Endodermal cell (in vitro differentiated cells): ENCODE measurements around the gene MYBPC2. TPM values are rescaled to one million over a fixed set of nuclear protein-coding genes. Genes with fewer than 3 reads are reported as not detected.

Source experiments
- DNase-seq: peaks from one replicate; pipeline ENCODE4 v3.0.0-alpha.2; 2017
- H3K27ac ChIP-seq: 2 replicates; pipeline ENCODE4 v1.5.1; 2013; ENCODE audit warnings: mild to moderate bottlenecking, low read depth, low read length, moderate library complexity
- H3K27me3 ChIP-seq: 2 replicates; pipeline ENCODE4 v1.6.1; 2013; ENCODE audit warnings: mild to moderate bottlenecking, low read length, moderate library complexity; ENCODE audit not compliant: insufficient read depth, control insufficient read depth, poor library complexity, severe bottlenecking
- H3K36me3 ChIP-seq: 2 replicates; pipeline ENCODE4 v1.7.0; 2013; ENCODE audit warnings: mild to moderate bottlenecking, low read length, moderate library complexity; ENCODE audit not compliant: control insufficient read depth, insufficient read depth
- H3K4me1 ChIP-seq: one replicate; pipeline ENCODE4 v1.7.0; 2013; ENCODE audit warnings: low read length; ENCODE audit not compliant: control insufficient read depth, insufficient read depth
- H3K4me3 ChIP-seq: 2 replicates; pipeline ENCODE4 v1.5.1; 2013; ENCODE audit warnings: mild to moderate bottlenecking, low read length, moderate library complexity
- H3K9ac ChIP-seq: 2 replicates; pipeline ENCODE4 v1.6.1; 2013; ENCODE audit warnings: mild to moderate bottlenecking, low read length, moderate library complexity; ENCODE audit not compliant: poor library complexity, severe bottlenecking; ENCODE audit errors: extremely low read depth
- H3K9me3 ChIP-seq: 2 replicates; pipeline ENCODE4 v1.6.1; 2013; ENCODE audit warnings: mild to moderate bottlenecking, low read length, moderate library complexity; ENCODE audit not compliant: control insufficient read depth
- H3K27ac Mint-ChIP-seq: 2 replicates; pipeline ENCODE4 v1.8.0; 2020; ENCODE audit warnings: mixed read lengths
- H3K27me3 Mint-ChIP-seq: 2 replicates; pipeline ENCODE4 v1.8.0; 2021; ENCODE audit warnings: mild to moderate bottlenecking, mixed read lengths; ENCODE audit not compliant: insufficient read depth
- H3K36me3 Mint-ChIP-seq: 2 replicates; pipeline ENCODE4 v1.8.0; 2020; ENCODE audit warnings: low read depth, mixed read lengths
- H3K4me1 Mint-ChIP-seq: 2 replicates; pipeline ENCODE4 v1.8.0; 2020; ENCODE audit warnings: mixed read lengths
- H3K4me3 Mint-ChIP-seq: 2 replicates; pipeline ENCODE4 v1.8.0; 2020; ENCODE audit warnings: mild to moderate bottlenecking, moderate library complexity, mixed read lengths
- H3K9me3 Mint-ChIP-seq: 2 replicates; pipeline ENCODE4 v1.8.0; 2020; ENCODE audit warnings: mild to moderate bottlenecking, mixed read lengths
- WGBS, 2 experiments: methylation state at CpG; one replicate each; pipeline versions ENCODE4 v1.1.5 to v1.1.7; 2013; ENCODE audit warnings: missing lambda C conversion rate in 2 of 2, mixed read lengths in 1 of 2; ENCODE audit not compliant: insufficient coverage in 1 of 2, insufficient read length in 1 of 2; 5-methylcytosine and 5-hydroxymethylcytosine counted together
- total RNA-seq, 2 donors: library from RNA; stranded (reverse); fragmentation: NEBNext Ultra II Directional in 1 of 2; extraction: Animal tissue kit (Norgen Biotek cat#: 25700) in 1 of 2; gene quantifications; 2 replicates in 1 of 2; 3 replicates in 1 of 2; pipeline ENCODE4 v1.2.1, GENCODE V29; 2021
- TF ChIP-seq, protein P1 (sequence below): fragments of 200-600 bp; sonication (generic); conservative IDR thresholded peaks from 2 replicates; pipeline ENCODE4 v1.5.0; 2021; ENCODE audit warnings: antibody characterized with exemption, mild to moderate bottlenecking

Gene MYBPC2
- total RNA-seq, 2 donors from 2014 or later, result 1.9 to 2.3 TPM

DNA sequence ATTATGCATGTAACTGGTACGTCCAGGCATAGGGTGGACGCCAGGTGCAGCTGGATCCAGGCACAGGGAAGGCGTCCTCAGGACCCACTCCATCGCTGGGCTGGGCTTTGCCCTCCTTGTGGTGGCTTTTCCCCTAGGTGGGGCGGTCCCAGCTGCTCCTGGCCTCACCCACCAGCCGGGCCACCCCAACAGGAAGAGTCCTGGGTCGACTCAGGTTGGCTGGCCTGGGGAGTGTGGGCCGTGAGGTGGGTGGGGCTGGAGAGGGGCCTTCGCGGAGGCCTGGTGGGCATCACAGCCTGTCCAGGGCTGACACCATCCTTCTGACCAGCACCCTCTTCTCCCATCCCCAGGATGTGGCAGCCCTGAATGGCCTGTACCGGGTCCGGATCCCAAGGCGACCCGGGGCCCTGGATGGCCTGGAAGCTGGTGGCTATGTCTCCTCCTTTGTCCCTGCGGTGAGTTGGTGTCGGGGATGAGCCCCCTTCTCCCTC is 47.1 kb downstream of the MYBPC2 start:
- no peak overlapping the region for H3K9ac ChIP-seq
- H3K4me1 ChIP-seq, result no peaks in the 10 kb centered on the region
- H3K9me3 ChIP-seq, result peaks cover 16% of the 10 kb centered on the region
- TF ChIP-seq, protein P1, sequence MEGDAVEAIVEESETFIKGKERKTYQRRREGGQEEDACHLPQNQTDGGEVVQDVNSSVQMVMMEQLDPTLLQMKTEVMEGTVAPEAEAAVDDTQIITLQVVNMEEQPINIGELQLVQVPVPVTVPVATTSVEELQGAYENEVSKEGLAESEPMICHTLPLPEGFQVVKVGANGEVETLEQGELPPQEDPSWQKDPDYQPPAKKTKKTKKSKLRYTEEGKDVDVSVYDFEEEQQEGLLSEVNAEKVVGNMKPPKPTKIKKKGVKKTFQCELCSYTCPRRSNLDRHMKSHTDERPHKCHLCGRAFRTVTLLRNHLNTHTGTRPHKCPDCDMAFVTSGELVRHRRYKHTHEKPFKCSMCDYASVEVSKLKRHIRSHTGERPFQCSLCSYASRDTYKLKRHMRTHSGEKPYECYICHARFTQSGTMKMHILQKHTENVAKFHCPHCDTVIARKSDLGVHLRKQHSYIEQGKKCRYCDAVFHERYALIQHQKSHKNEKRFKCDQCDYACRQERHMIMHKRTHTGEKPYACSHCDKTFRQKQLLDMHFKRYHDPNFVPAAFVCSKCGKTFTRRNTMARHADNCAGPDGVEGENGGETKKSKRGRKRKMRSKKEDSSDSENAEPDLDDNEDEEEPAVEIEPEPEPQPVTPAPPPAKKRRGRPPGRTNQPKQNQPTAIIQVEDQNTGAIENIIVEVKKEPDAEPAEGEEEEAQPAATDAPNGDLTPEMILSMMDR, result no peak
- Mint-ChIP-seq H3K27me3 (no peaks in the 10 kb centered on the region), H3K27ac (no peak overlapping the region), H3K36me3 (peaks cover 59% of the 10 kb centered on the region), H3K9me3 (peaks cover 28% of the 10 kb centered on the region), H3K4me1 (peaks cover 3% of the 10 kb centered on the region), H3K4me3 (no peak overlapping the region)
- WGBS, 2 experiments, result 93 to 95% methylated on average over 7 to 16 of the region's 16 CpGs
- no peaks in the 10 kb centered on the region for H3K27me3 ChIP-seq
- H3K36me3 ChIP-seq, result peaks cover 27% of the 10 kb centered on the region
- H3K27ac ChIP-seq, result no peak overlapping the region
- no peak overlapping the region for H3K4me3 ChIP-seq
- DNase-seq, result no peak

DNA sequence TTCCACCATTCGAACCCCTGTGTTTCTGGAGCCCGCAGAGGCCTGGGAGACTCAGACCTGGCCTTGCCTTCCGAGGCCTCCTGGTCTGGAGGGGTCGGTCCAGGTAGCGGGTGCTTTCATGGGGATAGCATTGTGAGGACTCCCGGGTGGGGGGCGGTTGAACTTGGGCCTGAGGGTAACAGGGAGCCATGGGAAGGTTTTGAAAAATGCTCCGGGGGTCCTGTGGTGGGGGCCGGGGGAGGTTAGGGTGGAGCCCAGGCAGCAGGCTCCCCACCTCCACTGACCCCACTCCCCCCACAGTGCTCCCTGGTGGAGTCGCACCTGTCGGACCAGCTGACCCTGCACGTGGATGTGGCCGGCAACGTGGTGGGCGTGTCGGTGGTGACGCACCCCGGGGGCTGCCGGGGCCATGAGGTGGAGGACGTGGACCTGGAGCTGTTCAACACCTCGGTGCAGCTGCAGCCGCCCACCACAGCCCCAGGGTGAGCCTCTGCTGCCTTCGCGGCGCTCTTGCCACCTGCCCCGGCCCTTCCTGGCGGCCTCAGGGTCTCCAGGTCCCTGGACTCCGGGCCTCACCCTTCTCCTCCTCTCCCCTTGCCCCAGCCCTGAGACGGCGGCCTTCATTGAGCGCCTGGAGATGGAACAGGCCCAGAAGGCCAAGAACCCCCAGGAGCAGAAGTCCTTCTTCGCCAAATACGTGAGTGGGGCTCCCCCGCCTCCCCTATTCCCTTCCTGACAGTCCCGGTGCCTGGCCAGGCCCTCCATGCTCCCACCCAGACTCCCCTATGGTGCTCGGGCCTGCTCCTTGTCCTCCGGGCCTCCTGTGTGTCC is 47.8 kb downstream of the MYBPC2 start:
- Histone ChIP-seq H3K27ac (no peak overlapping the region), H3K9ac (no peak overlapping the region), H3K4me1 (no peaks in the 10 kb centered on the region), H3K9me3 (peaks cover 19% of the 10 kb centered on the region), H3K4me3 (no peak overlapping the region), H3K36me3 (peaks cover 27% of the 10 kb centered on the region), H3K27me3 (no peaks in the 10 kb centered on the region)
- TF ChIP-seq, protein P1, result no peak
- H3K36me3 Mint-ChIP-seq, result peaks cover 66% of the 10 kb centered on the region
- WGBS, 2 experiments, result 90 to 100% methylated on average over 2 to 35 of the region's 37 CpGs
- no peak overlapping the region for H3K4me3 Mint-ChIP-seq
- peaks cover 3% of the 10 kb centered on the region for H3K27me3 Mint-ChIP-seq
- peaks cover 3% of the 10 kb centered on the region for H3K4me1 Mint-ChIP-seq
- peaks cover 32% of the 10 kb centered on the region for H3K9me3 Mint-ChIP-seq
- peak; percentile 30 for DNase-seq
- H3K27ac Mint-ChIP-seq, result no peak overlapping the region

DNA sequence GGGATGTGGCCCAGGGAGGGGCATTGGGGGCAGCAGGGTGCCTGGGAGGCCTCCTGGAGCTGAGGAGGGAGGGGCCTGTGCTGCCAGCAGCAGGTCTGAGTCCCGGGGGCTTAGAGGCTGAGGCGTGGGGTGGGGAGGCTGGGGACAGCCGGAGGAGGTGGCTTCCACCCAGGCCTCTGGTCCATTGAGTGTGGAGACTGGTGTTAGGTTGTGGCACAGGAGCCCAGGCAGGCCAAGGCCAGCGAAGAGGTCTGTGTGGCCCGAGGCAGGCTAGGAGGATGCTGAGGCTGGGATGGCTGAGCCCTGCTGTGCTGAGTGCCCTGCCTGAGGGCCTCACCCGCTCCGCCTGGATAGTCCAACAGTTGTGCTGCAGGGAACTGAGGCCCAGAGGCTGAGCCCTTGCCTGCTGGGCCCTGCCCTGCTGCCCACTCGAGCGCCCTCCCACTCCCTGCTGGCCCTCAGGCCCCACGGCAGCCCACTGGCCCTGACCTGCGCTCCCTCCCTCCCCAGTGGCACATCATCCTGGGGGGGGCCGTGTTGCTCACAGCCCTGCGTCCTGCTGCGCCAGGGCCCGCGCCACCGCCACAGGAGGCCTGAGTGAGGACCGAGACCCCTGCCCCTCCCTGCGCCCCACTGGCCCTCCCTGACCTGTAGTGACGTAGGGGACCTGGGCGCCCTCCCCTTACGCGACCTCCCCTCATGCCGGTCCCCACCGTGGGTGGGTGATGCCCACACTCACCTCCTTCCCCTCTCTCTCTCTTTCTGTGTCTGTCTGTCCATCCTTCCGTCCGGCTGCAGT is 48.9 kb downstream of the MYBPC2 start:
- Mint-ChIP-seq H3K27ac (no peak overlapping the region), H3K4me1 (peaks cover 3% of the 10 kb centered on the region), H3K9me3 (peaks cover 41% of the 10 kb centered on the region), H3K4me3 (no peak overlapping the region), H3K27me3 (peaks cover 8% of the 10 kb centered on the region), H3K36me3 (peaks cover 72% of the 10 kb centered on the region)
- Histone ChIP-seq H3K4me1 (no peaks in the 10 kb centered on the region), H3K4me3 (no peak overlapping the region), H3K9ac (no peak overlapping the region), H3K36me3 (peaks cover 31% of the 10 kb centered on the region), H3K27me3 (no peaks in the 10 kb centered on the region), H3K27ac (no peak overlapping the region), H3K9me3 (peaks cover 29% of the 10 kb centered on the region)
- no peak for DNase-seq
- WGBS, 2 experiments, result 92 to 94% methylated on average over 8 to 27 of the region's 27 CpGs
- TF ChIP-seq, protein P1, result no peak
